HG03095 (cell line): ENCODE measurements around the gene CCNT1.
"Not testable (repeated sequence)": the region's sequence is repeated elsewhere in the genome, so short reads cannot be mapped to it uniquely, and the experiment has no call there.

Experiments
- ATAC-seq: cut with Tn5 transposase; IDR thresholded peaks from one replicate; pipeline ENCODE4 v1.9.1; 2021; ENCODE audit warnings: moderate library complexity; ENCODE audit not compliant: unreplicated experiment

The CCNT1 gene

DNA sequence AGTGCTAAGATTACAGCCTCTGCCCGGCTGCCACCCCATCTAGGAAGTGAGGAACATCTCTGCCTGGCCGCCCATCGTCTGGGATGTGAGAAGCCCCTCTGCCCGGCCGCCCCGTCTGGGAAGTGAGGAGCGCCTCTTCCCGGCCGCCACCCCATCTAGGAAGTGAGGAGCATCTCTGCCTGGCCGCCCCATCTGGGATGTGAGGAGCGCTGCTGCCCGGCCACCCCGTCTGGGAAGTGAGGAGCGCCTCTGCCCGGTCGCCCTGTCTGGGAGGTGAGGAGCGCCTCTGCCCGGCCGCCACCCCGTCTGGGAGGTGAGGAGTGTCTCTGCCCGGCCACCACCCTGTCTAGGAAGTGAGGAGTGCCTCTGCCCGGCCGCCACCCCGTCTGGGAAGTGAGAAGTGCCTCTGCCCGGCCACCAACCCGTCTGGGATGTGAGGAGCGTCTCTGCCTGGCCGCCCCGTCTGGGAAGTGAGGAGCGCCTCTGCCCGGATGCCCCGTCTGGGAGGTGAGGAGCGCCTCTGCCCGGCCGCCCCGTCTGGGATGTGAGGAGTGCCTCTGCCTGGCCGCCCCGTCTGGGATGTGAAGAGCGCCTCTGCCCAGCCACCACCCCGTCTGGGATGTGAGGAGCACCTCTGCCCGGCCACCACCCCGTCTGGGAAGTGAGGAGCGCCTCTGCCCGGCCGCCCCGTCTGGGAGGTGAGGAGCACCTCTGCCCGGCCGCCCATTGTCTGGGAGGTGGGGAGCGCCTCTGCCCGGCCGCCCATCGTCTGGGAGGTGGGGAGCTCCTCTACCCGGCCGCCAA, 74.6 kb downstream of the CCNT1 start:
- ATAC-seq: not testable (repeated sequence)

DNA sequence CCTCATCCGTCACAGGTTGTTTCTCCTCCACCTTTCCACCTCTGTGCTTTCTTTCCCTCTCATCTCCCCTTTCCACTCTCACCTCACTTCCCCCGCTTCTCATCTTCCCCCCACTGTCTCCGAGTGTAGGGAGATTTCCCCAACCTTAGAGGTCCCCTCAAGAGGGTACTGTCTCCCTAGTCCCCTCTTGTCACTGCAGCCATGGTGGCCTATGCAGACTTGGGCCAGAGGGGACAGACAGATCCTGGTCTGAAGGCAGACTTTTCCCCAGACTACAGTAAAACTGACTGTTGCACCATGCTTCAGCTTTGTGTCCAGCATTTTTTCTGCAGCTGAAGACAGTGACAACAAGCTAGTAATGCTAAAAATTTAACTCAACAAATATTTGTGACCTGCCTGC, 75.7 kb downstream of the CCNT1 start:
- ATAC-seq: no peak

DNA sequence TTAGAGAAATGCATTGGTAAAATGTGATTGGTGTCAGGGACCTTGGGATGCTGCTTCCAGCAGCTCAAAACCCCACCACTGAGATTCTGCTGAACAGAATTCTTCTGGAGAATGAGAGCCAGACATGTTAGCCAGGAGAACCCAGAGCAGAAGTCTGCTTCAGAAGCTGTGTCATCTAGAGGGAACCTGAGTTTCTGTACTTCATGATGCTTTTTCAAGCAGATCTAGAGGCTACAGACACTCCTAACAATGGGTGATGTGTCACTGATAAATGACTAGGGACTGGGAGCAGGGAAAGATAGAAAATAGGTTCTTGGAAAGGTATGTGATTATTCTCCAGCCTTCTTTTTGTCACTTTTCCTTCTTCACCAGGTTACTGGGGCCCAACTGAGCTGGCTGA, 76.1 kb downstream of the CCNT1 start:
- ATAC-seq: no peak
